ENCODE results near the gene TFAP2A.

Gene TFAP2A

GRCh38 chr6:10401004-10401536, 13.8 kb downstream of the TFAP2A start:
- H3K27ac ChIP-seq (ENCODE audit: extremely low read depth, low read depth, low read length): no peak overlapping the region
- ChIA-PET POLR2A (no interaction called here), CTCF (interaction anchor here (0.6 to 1.2 kb wide), 4 partner anchors 28 to 152 kb away, joined by 3 to 4 read pairs (median 3); no protein-coding TSS in a partner anchor)
- H3K36me3 ChIP-seq (ENCODE audit: control insufficient read depth in 2 of 2, insufficient read depth in 1 of 2, low read length in 2 of 2): peaks cover 29 to 77% of the 10 kb centered on the region in 2 experiments
- H3K9me3 ChIP-seq (ENCODE audit: control insufficient read depth, insufficient read depth, low read depth, low read length): no peaks in the 10 kb centered on the region
- TF ChIP-seq PRDM2 (tag by site-specific recombination; IDR thresholded peaks at IDR 0.05; ENCODE audit: borderline replicate concordance): no peak
- TF ChIP-seq ZNF292 (tag by site-specific recombination; IDR thresholded peaks at IDR 0.05; ENCODE audit: borderline replicate concordance, low read depth): no peak
- no peak for TF ChIP-seq ZBTB10 (tag by site-specific recombination; IDR thresholded peaks at IDR 0.05)
- no peak for TF ChIP-seq ZNF658 (tag by site-specific recombination; IDR thresholded peaks at IDR 0.05)
- TF ChIP-seq HOXD13 (CRISPR knock-in tag; IDR thresholded peaks at IDR 0.05; ENCODE audit: borderline replicate concordance): no peak
- TF ChIP-seq ZNF184 (tag by site-specific recombination; IDR thresholded peaks at IDR 0.05): no peak
- no peak for TF ChIP-seq ZSCAN16 (tag by site-specific recombination; IDR thresholded peaks at IDR 0.05)
- TF ChIP-seq ZNF585B (tag by site-specific recombination; IDR thresholded peaks at IDR 0.05): no peak
- TF ChIP-seq ZXDB (tag by site-specific recombination; IDR thresholded peaks at IDR 0.05): no peak
- TF ChIP-seq ZNF398 (tag by site-specific recombination; IDR thresholded peaks at IDR 0.05): no peak
- no peak overlapping the region for H3K4me3 ChIP-seq (ENCODE audit: low read depth, low read length)
- peaks cover 15% of the 10 kb centered on the region for H3K4me1 ChIP-seq (ENCODE audit: control insufficient read depth, insufficient read depth, low read length)

- H3K4me1 ChIP-seq (ENCODE audit: control insufficient read depth, insufficient read depth, low read length): peaks cover 16% of the 10 kb centered on the region
- ChIA-PET CTCF (interaction anchor here (0.6 kb wide), 3 partner anchors 153 to 625 kb away, joined by 3 read pairs; no protein-coding TSS in a partner anchor), POLR2A (no interaction called here)
- peaks cover 28 to 70% of the 10 kb centered on the region in 2 experiments for H3K36me3 ChIP-seq (ENCODE audit: control insufficient read depth in 2 of 2, insufficient read depth in 1 of 2, low read length in 2 of 2)
- H3K27ac ChIP-seq (ENCODE audit: extremely low read depth, low read depth, low read length): no peak overlapping the region
- H3K4me3 ChIP-seq (ENCODE audit: low read depth, low read length): no peak overlapping the region
- H3K9me3 ChIP-seq (ENCODE audit: control insufficient read depth, insufficient read depth, low read depth, low read length): no peaks in the 10 kb centered on the region
- TF ChIP-seq ZNF362 (tag by site-specific recombination; IDR thresholded peaks at IDR 0.05) (no peak), ZNF571 (tag by site-specific recombination; IDR thresholded peaks at IDR 0.05) (no peak), ZBTB7A (tag by site-specific recombination; IDR thresholded peaks at IDR 0.05; ENCODE audit: low read depth) (no peak), SALL2 (tag by site-specific recombination; IDR thresholded peaks at IDR 0.05; ENCODE audit: borderline replicate concordance) (no peak), ZNF341 (tag by site-specific recombination; IDR thresholded peaks at IDR 0.05; ENCODE audit: low read depth) (no peak), ZNF654 (tag by site-specific recombination; IDR thresholded peaks at IDR 0.05; ENCODE audit: low read depth) (no peak), ZSCAN30 (tag by site-specific recombination; IDR thresholded peaks at IDR 0.05) (no peak), ZNF311 (tag by site-specific recombination; IDR thresholded peaks at IDR 0.05; ENCODE audit: borderline replicate concordance) (no peak), ZNF555 (tag by site-specific recombination; conservative IDR thresholded peaks at IDR 0.05) (no peak), ZNF501 (tag by site-specific recombination; IDR thresholded peaks at IDR 0.05) (no peak), ZBTB10 (tag by site-specific recombination; IDR thresholded peaks at IDR 0.05) (no peak)
These were observed 14.5 kb downstream of the TFAP2A start for GRCh38 chr6:10400330-10400729.

Data from HEK293 (cell line).